Mucosa of descending colon (tissue), 3 donors: ENCODE results near the gene LYRM4. TPM values are rescaled to one million over a fixed set of nuclear protein-coding genes. Genes with fewer than 3 reads are reported as not detected.

Source experiments
- ATAC-seq: fragments of 200-7000 bp; cut with Tn5 transposase; one replicate; pipeline ENCODE4 v1.9.1; 2020; ENCODE audit warnings: mild to moderate bottlenecking, moderate library complexity
- DNase-seq, 3 donors: peaks; one replicate each; pipeline ENCODE4 v3.0.0-alpha.2; 2020
- H3K36me3 ChIP-seq: fragments of 200-600 bp; one replicate; pipeline ENCODE4 v1.8.0; 2021; ENCODE audit warnings: low read depth, mild to moderate bottlenecking
- H3K4me1 ChIP-seq: fragments of 200-600 bp; one replicate; pipeline ENCODE4 v1.8.0; 2021; ENCODE audit warnings: low read depth, mild to moderate bottlenecking
- H3K4me3 ChIP-seq: fragments of 200-600 bp; one replicate; pipeline ENCODE4 v1.8.0; 2021; ENCODE audit warnings: mild to moderate bottlenecking
- H3K9me3 ChIP-seq: fragments of 200-600 bp; one replicate; pipeline ENCODE4 v1.8.0; 2021; ENCODE audit warnings: mild to moderate bottlenecking
- CTCF ChIP-seq: fragments of 200-600 bp; IDR thresholded peaks from one replicate; pipeline ENCODE4 v1.8.0; 2022; ENCODE audit warnings: antibody characterized with exemption, mild to moderate bottlenecking
- intact Hi-C, 2 donors: fragments of 100-400 bp; cut with DNase I in 1 of 2; cut with micrococcal nuclease in 1 of 2; formaldehyde crosslinking; loops; one replicate each; pipeline versions ENCODE4 v1.11.0 to v1.11.1; 2022; cut with DNase I, micrococcal nuclease
- total RNA-seq, 3 donors: library from RNA; stranded (reverse); fragmentation: NEBNext Ultra II Directional in 2 of 3; extraction: Animal tissue kit (Norgen Biotek cat#: 25700) in 2 of 3; gene quantifications; one replicate each; pipeline versions ENCODE4 v1.2.1 to v1.2.4, GENCODE V29; 2021 to 2023
- donor health status: DM: no; HTN: no; CAD: no; lungs with moderate emphysema.
- donor health status: DM: no; HTN: no; CAD: no.
- donor health status: DM: no; HTN: yes; CAD: no.

The LYRM4 gene
- total RNA-seq, 3 donors from 2014 or later: 13.6 to 19.8 (median 13.9) TPM

- TF ChIP-seq CTCF: no peak
- intact Hi-C loops: no loop called here
- ATAC-seq: no peak
- Histone ChIP-seq H3K4me1 (no peaks in the 10 kb centered on the region), H3K9me3 (no peaks in the 10 kb centered on the region), H3K36me3 (no peaks in the 10 kb centered on the region), H3K4me3 (no peak overlapping the region)
- no peak for DNase-seq
These were observed 101.6 kb downstream of the LYRM4 start for GRCh38 chr6:5159162-5159561.

GRCh38 chr6:5158180-5158579, 102.6 kb downstream of the LYRM4 start:
- intact Hi-C loops: no loop called here
- peaks cover 6% of the 10 kb centered on the region for H3K4me1 ChIP-seq
- no peak for ATAC-seq
- no peak for TF ChIP-seq CTCF
- H3K9me3 ChIP-seq: no peaks in the 10 kb centered on the region
- no peak for DNase-seq
- H3K36me3 ChIP-seq: no peaks in the 10 kb centered on the region
- no peak overlapping the region for H3K4me3 ChIP-seq

DNA sequence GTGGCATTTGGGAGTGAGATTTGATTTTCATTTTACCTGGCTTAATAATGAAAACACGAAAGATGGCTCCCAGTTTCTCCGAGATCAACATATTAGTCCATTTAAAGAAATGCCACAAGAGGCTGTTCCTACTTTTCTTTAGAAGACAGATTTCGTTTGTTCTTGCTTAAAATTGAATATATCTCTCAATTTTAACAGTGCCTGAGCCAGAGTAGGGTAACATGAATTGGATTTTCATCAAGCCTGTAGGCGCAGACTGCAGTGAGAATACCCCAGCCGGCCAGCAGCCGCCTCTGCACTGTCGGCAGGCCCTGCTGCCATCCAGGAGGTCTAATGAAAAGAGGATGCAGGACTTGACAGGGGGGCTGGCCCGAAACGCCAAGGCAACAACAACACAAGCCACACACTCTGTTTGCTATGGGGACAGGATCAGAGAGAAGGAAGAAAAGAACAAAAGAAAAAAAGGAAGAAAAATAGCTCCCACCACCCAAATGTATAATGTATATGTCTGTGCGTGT, 103.1 kb downstream of the LYRM4 start:
- H3K4me3 ChIP-seq: no peak overlapping the region
- no peaks in the 10 kb centered on the region for H3K9me3 ChIP-seq
- peaks cover 6% of the 10 kb centered on the region for H3K4me1 ChIP-seq
- TF ChIP-seq CTCF: no peak
- intact Hi-C loops: no loop called here
- H3K36me3 ChIP-seq: no peaks in the 10 kb centered on the region
- DNase-seq: no peak
- no peak for ATAC-seq

DNA sequence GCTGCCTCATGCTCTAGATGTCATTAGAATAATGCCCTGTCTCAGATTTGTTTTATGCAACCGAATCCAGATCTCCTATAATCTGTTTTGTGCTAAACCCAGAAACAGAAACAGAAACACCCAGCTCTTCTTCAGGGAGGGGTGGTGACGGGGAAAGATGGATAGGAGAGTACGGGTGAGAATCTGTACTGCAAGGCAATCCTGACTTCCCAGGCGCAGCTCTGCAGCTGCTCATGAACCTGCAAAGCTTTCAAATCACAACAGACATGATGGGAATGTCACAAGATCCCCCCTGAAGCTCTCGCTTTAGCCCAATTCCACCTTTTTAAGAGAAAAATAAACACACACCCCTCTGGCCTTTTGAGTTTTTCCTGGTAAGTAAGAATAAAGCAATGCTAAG, 104.1 kb downstream of the LYRM4 start:
- TF ChIP-seq CTCF: no peak
- intact Hi-C loops: no loop called here
- Histone ChIP-seq H3K4me3 (no peak overlapping the region), H3K4me1 (peaks cover 6% of the 10 kb centered on the region), H3K36me3 (no peaks in the 10 kb centered on the region), H3K9me3 (no peaks in the 10 kb centered on the region)
- ATAC-seq: no peak
- no peak for DNase-seq

DNA sequence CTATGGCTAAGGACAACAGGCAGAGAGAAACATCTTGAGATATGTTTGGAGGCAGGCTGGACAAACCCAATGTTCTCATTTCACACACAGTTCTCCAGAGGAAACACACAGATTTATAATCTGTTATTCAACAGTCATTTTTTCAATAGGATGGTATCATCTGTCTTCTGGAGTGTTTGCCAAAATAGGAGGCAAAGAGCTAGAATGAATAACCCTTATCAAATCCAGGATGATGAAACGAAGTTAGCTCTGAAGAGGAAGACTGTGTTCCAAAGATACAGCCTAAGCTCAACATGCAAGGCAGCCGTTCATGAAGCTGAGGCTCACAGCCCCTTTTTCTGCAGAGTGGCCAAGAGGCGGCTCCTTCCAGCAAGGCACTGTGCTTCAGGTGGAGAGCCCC, 104.8 kb downstream of the LYRM4 start:
- no peak for DNase-seq
- TF ChIP-seq CTCF: no peak

DNA sequence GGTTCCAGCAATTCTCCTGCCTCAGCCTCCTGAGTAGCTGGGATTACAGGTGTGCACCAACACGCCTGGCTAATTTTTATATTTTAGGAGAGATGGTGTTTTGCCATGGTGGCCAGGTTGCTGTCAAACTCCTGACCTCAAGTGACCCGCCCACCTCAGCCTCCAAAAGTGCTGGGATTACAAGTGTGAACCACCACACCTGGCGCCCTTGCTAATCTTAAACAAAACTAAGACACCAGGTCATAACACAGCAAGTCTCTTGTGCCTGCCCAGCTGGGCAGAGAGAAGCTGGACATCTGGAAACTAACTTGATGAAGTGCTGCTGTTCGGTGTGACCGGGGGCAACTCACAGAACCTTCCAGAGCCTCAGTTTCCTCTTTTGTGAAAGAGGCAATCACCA, 107.6 kb downstream of the LYRM4 start:
- Histone ChIP-seq H3K9me3 (no peaks in the 10 kb centered on the region), H3K4me1 (peaks cover 6% of the 10 kb centered on the region), H3K4me3 (no peak overlapping the region), H3K36me3 (no peaks in the 10 kb centered on the region)
- TF ChIP-seq CTCF: no peak
- intact Hi-C loops: no loop called here
- no peak for DNase-seq
- no peak for ATAC-seq

More for the DNA sequence above, 104.8 kb downstream of the LYRM4 start:
- intact Hi-C loops: no loop called here
- Histone ChIP-seq H3K9me3 (no peaks in the 10 kb centered on the region), H3K36me3 (no peaks in the 10 kb centered on the region), H3K4me1 (peaks cover 6% of the 10 kb centered on the region), H3K4me3 (no peak overlapping the region)
- ATAC-seq: no peak
